CD14-positive monocyte (primary cell): Measurements from ENCODE around the gene ZC3H8. TPM values are rescaled to one million over a fixed set of nuclear protein-coding genes. Genes with fewer than 3 reads are reported as not detected.
"Not testable (repeated sequence)": the region's sequence is repeated elsewhere in the genome, so short reads cannot be mapped to it uniquely, and the experiment has no call there.

Experiments
- DNase-seq, 3 donors: peaks; one replicate each; pipeline ENCODE4 v3.0.0-alpha.2; 2011 to 2022
- H2AFZ ChIP-seq: 2 replicates; pipeline ENCODE4 v1.6.0; 2012; ENCODE audit warnings: mild to moderate bottlenecking, low read depth, low read length, inconsistent platforms; ENCODE audit not compliant: insufficient read depth, poor library complexity, severe bottlenecking
- H3K27ac ChIP-seq, 2 donors: 1 replicate in 1 of 2; 2 replicates in 1 of 2; pipeline ENCODE4 v1.5.1; 2012 to 2013; ENCODE audit warnings: low read length in 2 of 2, control low read depth in 1 of 2, inconsistent platforms in 1 of 2, low read depth in 1 of 2, mild to moderate bottlenecking in 1 of 2
- H3K27me3 ChIP-seq, 2 donors: one replicate each; pipeline versions ENCODE4 v1.6.0 to v1.6.1; 2011 to 2013; ENCODE audit warnings: low read length in 2 of 2; ENCODE audit not compliant: control insufficient read depth in 2 of 2, insufficient read depth in 2 of 2
- H3K36me3 ChIP-seq, 2 donors: replicated peaks in 1 of 2; 1 replicate in 1 of 2; 2 replicates in 1 of 2; pipeline versions ENCODE4 v1.5.1 to v1.6.1; 2012 to 2013; ENCODE audit warnings: low read length in 2 of 2, control low read depth in 1 of 2, inconsistent platforms in 1 of 2, mild to moderate bottlenecking in 1 of 2; ENCODE audit not compliant: insufficient read depth in 2 of 2, control insufficient read depth in 1 of 2
- H3K4me1 ChIP-seq, 2 donors: 1 replicate in 1 of 2; 2 replicates in 1 of 2; pipeline versions ENCODE4 v1.5.1 to v1.6.1; 2012 to 2013; ENCODE audit warnings: low read length in 2 of 2, control low read depth in 1 of 2, inconsistent platforms in 1 of 2, mild to moderate bottlenecking in 1 of 2, moderate library complexity in 1 of 2; ENCODE audit not compliant: insufficient read depth in 2 of 2, control insufficient read depth in 1 of 2
- H3K4me2 ChIP-seq: replicated peaks from 2 replicates; pipeline ENCODE3; 2012; ENCODE audit warnings: low read length, moderate library complexity, mild to moderate bottlenecking; ENCODE audit not compliant: poor library complexity, severe bottlenecking; ENCODE audit errors: extremely low read depth
- H3K4me3 ChIP-seq, 3 experiments: fragments of 200-600 bp in 1 of 3; sonication (generic) in 1 of 3; replicated peaks in 1 of 3; 1 replicate in 2 of 3; 2 replicates in 1 of 3; pipeline ENCODE4 v1.5.1; 2011 to 2013; ENCODE audit warnings: low read length in 3 of 3, mild to moderate bottlenecking in 3 of 3, control low read depth in 2 of 3, low read depth in 2 of 3, inconsistent platforms in 1 of 3, moderate library complexity in 1 of 3
- H3K79me2 ChIP-seq: 2 replicates; pipeline ENCODE4 v1.6.0; 2012; ENCODE audit warnings: mild to moderate bottlenecking, control low read depth, inconsistent platforms, low read length, moderate library complexity; ENCODE audit not compliant: insufficient read depth
- H3K9ac ChIP-seq: 2 replicates; pipeline ENCODE4 v1.6.0; 2017; ENCODE audit warnings: low read length, mild to moderate bottlenecking; ENCODE audit not compliant: insufficient read depth, poor library complexity, severe bottlenecking
- H3K9me3 ChIP-seq, 2 donors: replicated peaks in 1 of 2; 1 replicate in 1 of 2; 2 replicates in 1 of 2; pipeline versions ENCODE4 v1.5.1 to v1.6.1; 2012 to 2013; ENCODE audit warnings: low read length in 2 of 2, control low read depth in 1 of 2; ENCODE audit not compliant: control insufficient read depth in 1 of 2, insufficient read depth in 1 of 2
- H4K20me1 ChIP-seq: 2 replicates; pipeline ENCODE4 v1.6.0; 2012; ENCODE audit warnings: mild to moderate bottlenecking, low read length, control low read depth, moderate library complexity; ENCODE audit not compliant: insufficient read depth
- H3K27ac Mint-ChIP-seq, 7 donors: one replicate each; pipeline ENCODE4 v1.8.0; 2020; ENCODE audit warnings: mild to moderate bottlenecking in 7 of 7, mixed read lengths in 7 of 7, moderate library complexity in 6 of 7, inconsistent platforms in 2 of 7
- H3K27me3 Mint-ChIP-seq, 3 donors: one replicate each; pipeline ENCODE4 v1.8.0; 2021 to 2022; ENCODE audit warnings: low read depth in 3 of 3, mild to moderate bottlenecking in 3 of 3, mixed read lengths in 3 of 3, moderate library complexity in 3 of 3, inconsistent platforms in 1 of 3
- H3K36me3 Mint-ChIP-seq, 2 donors: one replicate each; pipeline ENCODE4 v1.8.0; 2020; ENCODE audit warnings: mixed read lengths in 2 of 2, inconsistent platforms in 1 of 2, mild to moderate bottlenecking in 1 of 2
- H3K4me1 Mint-ChIP-seq: one replicate; pipeline ENCODE4 v1.8.0; 2020; ENCODE audit warnings: mild to moderate bottlenecking, mixed read lengths
- H3K4me3 Mint-ChIP-seq, 2 donors: one replicate each; pipeline ENCODE4 v1.8.0; 2020; ENCODE audit warnings: mild to moderate bottlenecking in 2 of 2, mixed read lengths in 2 of 2, moderate library complexity in 1 of 2
- H3K9me3 Mint-ChIP-seq, 7 donors: one replicate each; pipeline ENCODE4 v1.8.0; 2020 to 2022; ENCODE audit warnings: mixed read lengths in 7 of 7, mild to moderate bottlenecking in 6 of 7, moderate library complexity in 6 of 7, inconsistent platforms in 2 of 7
- CTCF ChIP-seq: fragments of 200-600 bp; IDR thresholded peaks from one replicate; pipeline ENCODE4 v1.8.0; 2022; ENCODE audit warnings: antibody characterized with exemption, mild to moderate bottlenecking
- WGBS: methylation state at CpG from one replicate; pipeline ENCODE4 v1.1.5; 2013; ENCODE audit warnings: missing lambda C conversion rate; ENCODE audit not compliant: insufficient coverage; 5-methylcytosine and 5-hydroxymethylcytosine counted together
- intact Hi-C, 2 donors: fragments of 100-400 bp; cut with micrococcal nuclease; formaldehyde crosslinking; loops; one replicate each; pipeline versions ENCODE4 v1.15.0 to v1.15.1; 2023
- polyA plus RNA-seq, 3 donors: library from polyadenylated mRNA; depleted of rRNA in 1 of 3; unstranded in 2 of 3; stranded (reverse) in 1 of 3; fragments of 300-500 nt in 2 of 3; fragments of >200 nt in 1 of 3; fragmentation: Illumina TruSeq in 2 of 3; gene quantifications; 1 replicate in 2 of 3; 2 replicates in 1 of 3; pipeline ENCODE4 v1.2.3, GENCODE V29; 2012 to 2021

The ZC3H8 gene
- polyA plus RNA-seq, 3 donors, result 2.3 to 6.9 (median 2.3) TPM

- Histone ChIP-seq H3K4me2 (no peak overlapping the region), H3K79me2 (peaks cover 4% of the 10 kb centered on the region), H4K20me1 (no peaks in the 10 kb centered on the region), H3K4me1 (no peaks in the 10 kb centered on the region), H2AFZ (no peak overlapping the region), H3K36me3 (no peaks in the 10 kb centered on the region), H3K4me3 (no peak overlapping the region), H3K27me3 (no peaks in the 10 kb centered on the region), H3K9ac (no peak overlapping the region), H3K27ac (no peak overlapping the region), H3K9me3 (no peaks in the 10 kb centered on the region)
- 100% methylated on average over 1 of the region's 3 CpGs for WGBS
- H3K36me3 Mint-ChIP-seq, result peaks cover 0 to 3% of the 10 kb centered on the region in 2 donors
- no peak for DNase-seq
- H3K9me3 Mint-ChIP-seq, result peaks cover 0 to 3% (median 0%) of the 10 kb centered on the region in 7 donors
- H3K4me1 Mint-ChIP-seq, result no peaks in the 10 kb centered on the region
- H3K27ac Mint-ChIP-seq, result no peak overlapping the region
- intact Hi-C loops, result no loop called here
- H3K27me3 Mint-ChIP-seq, result peaks cover 0 to 1% (median 0%) of the 10 kb centered on the region in 3 donors
- TF ChIP-seq CTCF, result no peak
- no peak overlapping the region for H3K4me3 Mint-ChIP-seq
Observed at GRCh38 chr2:112290088-112290487, 35.2 kb upstream of the ZC3H8 start.

- H3K9me3 Mint-ChIP-seq, H3K27me3 ChIP-seq, H2AFZ ChIP-seq, H3K27ac ChIP-seq, intact Hi-C loops, H3K79me2 ChIP-seq, H3K9me3 ChIP-seq, H3K27ac Mint-ChIP-seq, H3K36me3 Mint-ChIP-seq, H3K4me1 Mint-ChIP-seq, H3K4me3 ChIP-seq, H3K4me2 ChIP-seq, H3K4me1 ChIP-seq, H3K36me3 ChIP-seq, H3K4me3 Mint-ChIP-seq, H3K27me3 Mint-ChIP-seq, H3K9ac ChIP-seq, DNase-seq, H4K20me1 ChIP-seq: not testable (repeated sequence)
- no CpG with 5 or more reads among the region's 2 CpGs for WGBS
Observed at GRCh38 chr2:112283535-112283934, 28.7 kb upstream of the ZC3H8 start.

- H4K20me1 ChIP-seq, H3K36me3 Mint-ChIP-seq, H3K4me1 ChIP-seq, H3K27me3 ChIP-seq, H3K4me3 Mint-ChIP-seq, H3K36me3 ChIP-seq, H3K27me3 Mint-ChIP-seq, DNase-seq, intact Hi-C loops, H3K4me1 Mint-ChIP-seq, H3K27ac Mint-ChIP-seq, H3K27ac ChIP-seq, H3K9ac ChIP-seq, H2AFZ ChIP-seq, H3K4me2 ChIP-seq, H3K9me3 Mint-ChIP-seq, H3K9me3 ChIP-seq, H3K4me3 ChIP-seq: not testable (repeated sequence)
- WGBS, result no CpG with 5 or more reads among the region's 4 CpGs
- peaks cover 15% of the 10 kb centered on the region for H3K79me2 ChIP-seq
Observed at GRCh38 chr2:112282066-112282465, 27.2 kb upstream of the ZC3H8 start.
